Calu3 (cell line): Measurements from ENCODE around the gene IGF1R. TPM values are rescaled to one million over a fixed set of nuclear protein-coding genes. Genes with fewer than 3 reads are reported as not detected.

Source experiments
- BruUV-seq: library from RNA; stranded (reverse); fragments of 400-500 nt; replicated peaks from 2 replicates; lab custom pipeline; 2021; lab: Mats Ljungman, UMichigan
- CTCF ChIA-PET: fragments of 300-600 bp; sonication (Branson Sonifier 250); formaldehyde crosslinking; loops from one replicate; lab custom pipeline; 2022; ENCODE audit warnings: antibody characterized with exemption; lab: Charles Lee
- DNase-seq: peaks from one replicate; pipeline ENCODE4 v3.0.0; 2022
- H3K27ac Mint-ChIP-seq: one replicate; pipeline ENCODE4 v1.8.0; 2022; ENCODE audit warnings: mixed read lengths; ENCODE audit not compliant: unreplicated experiment
- H3K27me3 Mint-ChIP-seq: one replicate; pipeline ENCODE4 v1.8.0; 2022; ENCODE audit warnings: mixed read lengths; ENCODE audit not compliant: unreplicated experiment
- H3K36me3 Mint-ChIP-seq: one replicate; pipeline ENCODE4 v1.8.0; 2022; ENCODE audit warnings: mild to moderate bottlenecking, moderate library complexity, mixed read lengths; ENCODE audit not compliant: insufficient read depth, unreplicated experiment
- H3K4me1 Mint-ChIP-seq: one replicate; pipeline ENCODE4 v1.8.0; 2022; ENCODE audit warnings: mild to moderate bottlenecking, low read depth, mixed read lengths; ENCODE audit not compliant: unreplicated experiment
- H3K4me3 Mint-ChIP-seq: one replicate; pipeline ENCODE4 v1.8.0; 2022; ENCODE audit warnings: mild to moderate bottlenecking, low read depth, moderate library complexity, mixed read lengths; ENCODE audit not compliant: unreplicated experiment
- H3K9me3 Mint-ChIP-seq: one replicate; pipeline ENCODE4 v1.8.0; 2022; ENCODE audit warnings: low read depth, mixed read lengths; ENCODE audit not compliant: unreplicated experiment
- CTCF ChIP-seq: fragments of 200-600 bp; IDR thresholded peaks from one replicate; pipeline ENCODE4 v1.8.0; 2022; ENCODE audit warnings: antibody characterized with exemption; ENCODE audit not compliant: unreplicated experiment
- intact Hi-C: fragments of 100-400 bp; cut with micrococcal nuclease; formaldehyde crosslinking; loops from one replicate; pipeline ENCODE4 v1.10.0; 2022; ENCODE audit not compliant: unreplicated experiment
- total RNA-seq: library from RNA; stranded (reverse); gene quantifications from 2 replicates; pipeline ENCODE4 v1.2.3, GENCODE V29; 2022

IGF1R gene
- total RNA-seq, 1 experiment from 2014 or later: 73.9 TPM

- H3K27ac Mint-ChIP-seq: no peak overlapping the region
- intact Hi-C loops: no loop called here
- DNase-seq: no peak
- H3K36me3 Mint-ChIP-seq: peaks cover 5% of the 10 kb centered on the region
- no peak overlapping the region for H3K4me3 Mint-ChIP-seq
- H3K4me1 Mint-ChIP-seq: no peaks in the 10 kb centered on the region
- BruUV-seq: no TSS peak
- H3K9me3 Mint-ChIP-seq: peaks cover 18% of the 10 kb centered on the region
- CTCF ChIA-PET: interaction anchor here (0.7 kb wide), 1 partner anchor 761 kb away, joined by 4 read pairs; no protein-coding TSS in a partner anchor
- H3K27me3 Mint-ChIP-seq: no peaks in the 10 kb centered on the region
- TF ChIP-seq CTCF: no peak
Measured at GRCh38 chr15:98830034-98830634, 181.8 kb downstream of the IGF1R start.

DNA sequence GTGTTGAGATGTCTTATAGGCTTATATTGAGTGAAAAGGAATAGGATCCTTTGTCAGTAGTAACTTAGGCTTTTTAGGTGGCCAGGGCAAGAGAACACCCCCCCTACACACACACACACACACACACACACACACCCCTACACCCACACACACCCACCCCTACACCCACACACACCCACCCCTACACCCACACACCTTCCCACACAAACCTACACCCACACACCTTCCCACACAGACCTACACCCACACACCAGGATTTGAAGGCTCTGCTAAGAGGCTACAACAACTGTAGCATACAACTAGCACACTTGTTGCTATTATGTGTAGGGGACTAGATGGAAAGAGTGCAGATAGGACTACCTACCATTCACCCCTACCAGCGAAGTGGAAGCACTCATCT lies 186.6 kb downstream of the IGF1R start:
- CTCF ChIA-PET: no interaction called here
- intact Hi-C loops: no loop called here
- no peak for TF ChIP-seq CTCF
- Mint-ChIP-seq H3K9me3 (peaks cover 20% of the 10 kb centered on the region), H3K27me3 (no peaks in the 10 kb centered on the region), H3K27ac (no peak overlapping the region), H3K36me3 (peaks cover 9% of the 10 kb centered on the region), H3K4me1 (no peaks in the 10 kb centered on the region), H3K4me3 (no peak overlapping the region)
- DNase-seq: no peak
- no TSS peak for BruUV-seq

- H3K36me3 Mint-ChIP-seq: peaks cover 9% of the 10 kb centered on the region
- no peak for DNase-seq
- H3K4me1 Mint-ChIP-seq: no peaks in the 10 kb centered on the region
- no peak overlapping the region for H3K4me3 Mint-ChIP-seq
- CTCF ChIA-PET: no interaction called here
- TF ChIP-seq CTCF: no peak
- intact Hi-C loops: no loop called here
- peaks cover 18% of the 10 kb centered on the region for H3K9me3 Mint-ChIP-seq
- no TSS peak for BruUV-seq
- H3K27ac Mint-ChIP-seq: no peak overlapping the region
- no peaks in the 10 kb centered on the region for H3K27me3 Mint-ChIP-seq
Measured at GRCh38 chr15:98835876-98836275, 187.5 kb downstream of the IGF1R start.

DNA sequence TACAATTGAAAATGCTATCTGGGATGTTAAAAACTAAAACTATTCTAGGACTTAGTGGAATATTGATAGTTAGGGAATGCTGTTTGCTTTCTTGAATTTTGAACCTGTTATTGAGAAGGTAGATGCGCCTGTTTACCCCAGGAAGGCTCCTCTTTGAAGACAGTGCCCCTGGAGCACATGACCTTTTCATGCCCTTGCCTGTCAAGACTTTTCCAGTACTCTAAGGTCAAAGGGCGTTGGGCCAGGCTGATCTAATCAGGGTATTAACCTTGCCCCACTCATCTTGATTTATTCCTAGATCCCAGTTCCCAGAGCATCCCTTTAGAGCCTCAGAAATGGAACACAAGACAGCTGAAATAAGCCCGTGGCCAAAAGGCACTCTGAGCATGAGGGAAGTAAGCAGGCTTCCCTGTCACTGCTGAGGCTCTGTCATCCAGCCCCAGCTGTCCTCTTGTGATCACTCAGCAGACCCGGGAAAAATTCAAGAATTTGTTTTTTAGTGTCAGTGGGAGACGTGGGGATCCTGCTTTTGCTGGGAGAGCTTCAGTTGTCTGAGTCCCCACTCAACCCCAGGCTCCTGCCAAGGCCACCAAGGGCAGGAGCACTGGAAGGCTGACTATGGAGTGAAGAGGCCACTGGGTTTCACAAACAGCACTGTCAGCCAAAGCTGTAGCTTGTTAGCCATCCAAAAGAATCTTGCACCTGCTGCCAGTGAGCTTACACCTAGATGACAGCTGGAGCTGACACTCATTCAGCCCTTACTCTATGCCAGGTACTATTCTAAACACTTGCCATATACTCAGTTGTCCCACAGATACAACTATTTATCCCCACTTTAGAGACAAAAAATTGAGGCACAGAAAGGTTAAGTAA lies 190.3 kb downstream of the IGF1R start:
- peaks cover 9% of the 10 kb centered on the region for H3K36me3 Mint-ChIP-seq

More for the DNA sequence above, 190.3 kb downstream of the IGF1R start:
- Mint-ChIP-seq H3K4me1 (peaks cover 21% of the 10 kb centered on the region), H3K9me3 (peaks cover 11% of the 10 kb centered on the region), H3K27ac (no peak overlapping the region), H3K27me3 (no peaks in the 10 kb centered on the region), H3K4me3 (no peak overlapping the region)
- BruUV-seq: no TSS peak
- no peak for TF ChIP-seq CTCF
- intact Hi-C loops: no loop called here
- CTCF ChIA-PET: interaction anchor here (1.2 kb wide), 1 partner anchor 12 kb away, joined by 3 read pairs; no protein-coding TSS in a partner anchor
- no peak for DNase-seq
